Osteocyte (in vitro differentiated cells): Measurements from ENCODE around the gene MAPK8IP3. TPM values are rescaled to one million over a fixed set of nuclear protein-coding genes. Genes with fewer than 3 reads are reported as not detected.
"Not testable (repeated sequence)": the region's sequence is repeated elsewhere in the genome, so short reads cannot be mapped to it uniquely, and the experiment has no call there.

Experiments
- DNase-seq: peaks from one replicate; pipeline ENCODE4 v3.0.0; 2021; ENCODE audit warnings: mixed read lengths; ENCODE audit not compliant: unreplicated experiment; ENCODE audit errors: extremely low spot score
- H3K27ac Mint-ChIP-seq: one replicate; pipeline ENCODE4 v1.8.0; 2021; ENCODE audit warnings: mild to moderate bottlenecking, mixed read lengths; ENCODE audit not compliant: unreplicated experiment
- H3K27me3 Mint-ChIP-seq: one replicate; pipeline ENCODE4 v1.8.0; 2021; ENCODE audit warnings: mixed read lengths; ENCODE audit not compliant: unreplicated experiment
- H3K36me3 Mint-ChIP-seq: one replicate; pipeline ENCODE4 v1.8.0; 2021; ENCODE audit warnings: mixed read lengths; ENCODE audit not compliant: unreplicated experiment
- H3K4me1 Mint-ChIP-seq: one replicate; pipeline ENCODE4 v1.8.0; 2021; ENCODE audit warnings: mixed read lengths; ENCODE audit not compliant: unreplicated experiment
- H3K4me3 Mint-ChIP-seq: one replicate; pipeline ENCODE4 v1.8.0; 2021; ENCODE audit warnings: mild to moderate bottlenecking, moderate library complexity, mixed read lengths; ENCODE audit not compliant: unreplicated experiment
- H3K9me3 Mint-ChIP-seq: one replicate; pipeline ENCODE4 v1.8.0; 2021; ENCODE audit warnings: mixed read lengths; ENCODE audit not compliant: unreplicated experiment
- total RNA-seq: library from RNA; stranded (reverse); gene quantifications from 2 replicates; pipeline ENCODE4 v1.2.1, GENCODE V29; 2021
- TF ChIP-seq, protein P1 (sequence below): fragments of 200-600 bp; sonication (generic); IDR thresholded peaks from 2 replicates; pipeline ENCODE4 v1.5.0; 2021; ENCODE audit warnings: antibody characterized with exemption, mild to moderate bottlenecking, moderate library complexity

The MAPK8IP3 gene
- total RNA-seq, 1 donor from 2014 or later, result 105 TPM

DNA sequence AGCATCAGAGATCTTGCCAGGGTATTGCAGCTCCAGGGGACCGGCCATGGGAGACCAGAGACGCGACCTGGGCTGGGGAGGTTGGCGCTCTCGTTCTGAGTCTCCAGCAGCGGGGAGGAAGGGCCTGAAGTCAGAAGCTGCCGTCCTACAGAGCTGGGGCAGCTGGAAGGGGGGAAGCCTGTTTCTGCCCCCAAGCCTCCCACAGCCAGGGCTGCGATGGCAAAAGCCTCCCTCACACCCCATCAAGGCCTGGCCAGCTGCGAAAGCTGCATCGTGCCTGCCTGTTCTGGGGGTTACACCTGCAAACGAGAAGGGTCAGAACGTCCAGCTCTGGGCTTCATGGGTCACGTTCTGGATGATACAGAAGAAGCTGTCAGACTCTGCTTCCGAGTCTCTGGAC lies 26.1 kb downstream of the MAPK8IP3 start:
- TF ChIP-seq, protein P1, sequence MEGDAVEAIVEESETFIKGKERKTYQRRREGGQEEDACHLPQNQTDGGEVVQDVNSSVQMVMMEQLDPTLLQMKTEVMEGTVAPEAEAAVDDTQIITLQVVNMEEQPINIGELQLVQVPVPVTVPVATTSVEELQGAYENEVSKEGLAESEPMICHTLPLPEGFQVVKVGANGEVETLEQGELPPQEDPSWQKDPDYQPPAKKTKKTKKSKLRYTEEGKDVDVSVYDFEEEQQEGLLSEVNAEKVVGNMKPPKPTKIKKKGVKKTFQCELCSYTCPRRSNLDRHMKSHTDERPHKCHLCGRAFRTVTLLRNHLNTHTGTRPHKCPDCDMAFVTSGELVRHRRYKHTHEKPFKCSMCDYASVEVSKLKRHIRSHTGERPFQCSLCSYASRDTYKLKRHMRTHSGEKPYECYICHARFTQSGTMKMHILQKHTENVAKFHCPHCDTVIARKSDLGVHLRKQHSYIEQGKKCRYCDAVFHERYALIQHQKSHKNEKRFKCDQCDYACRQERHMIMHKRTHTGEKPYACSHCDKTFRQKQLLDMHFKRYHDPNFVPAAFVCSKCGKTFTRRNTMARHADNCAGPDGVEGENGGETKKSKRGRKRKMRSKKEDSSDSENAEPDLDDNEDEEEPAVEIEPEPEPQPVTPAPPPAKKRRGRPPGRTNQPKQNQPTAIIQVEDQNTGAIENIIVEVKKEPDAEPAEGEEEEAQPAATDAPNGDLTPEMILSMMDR, result no peak

DNA sequence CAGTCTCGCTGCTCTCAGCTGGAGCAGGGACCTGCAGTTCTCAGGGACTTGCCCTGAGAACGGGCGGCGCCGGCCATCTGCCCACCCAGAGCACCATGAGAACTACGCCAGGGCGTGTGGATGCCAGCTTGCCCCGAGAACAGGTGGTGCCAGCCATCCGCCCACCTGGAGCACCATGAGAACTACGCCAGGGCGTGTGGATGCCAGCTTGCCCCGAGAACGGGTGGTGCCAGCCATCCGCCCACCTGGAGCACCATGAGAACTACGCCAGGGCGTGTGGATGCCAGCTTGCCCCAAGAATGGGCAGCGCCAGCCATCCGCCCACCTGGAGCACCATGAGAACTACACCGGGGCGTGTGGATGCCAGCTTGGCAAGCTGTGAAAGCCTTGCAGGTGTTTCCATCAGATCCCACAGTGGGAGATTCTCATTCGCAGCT lies 26.6 kb downstream of the MAPK8IP3 start:
- not testable (repeated sequence) for H3K4me1 Mint-ChIP-seq, H3K9me3 Mint-ChIP-seq, H3K27ac Mint-ChIP-seq, H3K4me3 Mint-ChIP-seq, H3K27me3 Mint-ChIP-seq, DNase-seq
- H3K36me3 Mint-ChIP-seq, result peaks cover 17% of the 10 kb centered on the region

More for the DNA sequence above, 26.1 kb downstream of the MAPK8IP3 start:
- Mint-ChIP-seq H3K36me3 (peaks cover 18% of the 10 kb centered on the region), H3K9me3 (no peaks in the 10 kb centered on the region), H3K27me3 (no peaks in the 10 kb centered on the region), H3K4me3 (no peak overlapping the region), H3K4me1 (no peaks in the 10 kb centered on the region), H3K27ac (no peak overlapping the region)
- DNase-seq, result no peak

DNA sequence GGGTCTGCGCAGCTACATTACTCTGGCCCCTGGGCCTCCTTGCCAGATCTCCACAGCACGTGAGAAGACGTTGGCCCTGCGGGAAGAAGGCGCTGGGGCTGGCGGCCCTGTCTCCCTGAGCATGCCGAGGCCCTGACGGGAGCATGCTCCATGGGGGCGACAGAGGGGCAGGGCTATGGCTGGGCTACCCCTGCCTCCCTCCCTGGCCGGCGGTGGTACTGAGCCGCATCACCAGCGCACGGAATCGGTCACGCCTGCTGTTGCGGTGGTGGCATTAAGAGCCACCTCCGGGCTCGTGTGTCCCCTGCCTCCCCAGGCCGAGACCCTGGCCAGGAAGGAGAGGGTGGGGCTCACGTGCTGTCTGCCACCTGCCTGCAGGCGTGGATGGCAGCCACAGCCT lies 28.1 kb downstream of the MAPK8IP3 start:
- H3K27me3 Mint-ChIP-seq, result no peaks in the 10 kb centered on the region
- no peaks in the 10 kb centered on the region for H3K4me1 Mint-ChIP-seq
- H3K27ac Mint-ChIP-seq, result no peak overlapping the region
- no peak for DNase-seq
- peaks cover 12% of the 10 kb centered on the region for H3K36me3 Mint-ChIP-seq
- H3K4me3 Mint-ChIP-seq, result no peak overlapping the region
- TF ChIP-seq, protein P1, result no peak
- H3K9me3 Mint-ChIP-seq, result no peaks in the 10 kb centered on the region

DNA sequence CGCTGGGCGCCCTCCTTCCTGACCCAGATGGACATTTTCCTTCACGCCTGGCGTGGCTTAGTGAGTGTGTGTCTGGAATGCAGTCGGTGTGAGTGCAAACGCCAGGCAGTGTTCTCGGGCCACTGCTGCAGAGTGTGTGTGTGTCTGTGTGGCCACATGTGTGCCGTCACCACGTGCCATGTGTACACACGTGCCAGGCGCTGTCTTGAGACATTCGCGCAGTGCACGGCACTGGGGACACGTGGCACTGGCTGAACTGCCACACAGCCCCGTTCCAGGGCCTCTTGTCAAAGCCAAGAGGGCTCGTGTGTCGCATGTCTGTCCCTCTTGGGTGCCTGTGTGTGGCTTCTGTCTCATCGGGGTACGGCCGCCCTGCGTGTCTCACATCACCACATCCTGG lies 28.8 kb downstream of the MAPK8IP3 start:
- Mint-ChIP-seq H3K9me3 (no peaks in the 10 kb centered on the region), H3K27ac (no peak overlapping the region), H3K4me3 (no peak overlapping the region), H3K4me1 (no peaks in the 10 kb centered on the region), H3K36me3 (peaks cover 12% of the 10 kb centered on the region), H3K27me3 (no peaks in the 10 kb centered on the region)
- TF ChIP-seq, protein P1, result no peak
- DNase-seq, result no peak

DNA sequence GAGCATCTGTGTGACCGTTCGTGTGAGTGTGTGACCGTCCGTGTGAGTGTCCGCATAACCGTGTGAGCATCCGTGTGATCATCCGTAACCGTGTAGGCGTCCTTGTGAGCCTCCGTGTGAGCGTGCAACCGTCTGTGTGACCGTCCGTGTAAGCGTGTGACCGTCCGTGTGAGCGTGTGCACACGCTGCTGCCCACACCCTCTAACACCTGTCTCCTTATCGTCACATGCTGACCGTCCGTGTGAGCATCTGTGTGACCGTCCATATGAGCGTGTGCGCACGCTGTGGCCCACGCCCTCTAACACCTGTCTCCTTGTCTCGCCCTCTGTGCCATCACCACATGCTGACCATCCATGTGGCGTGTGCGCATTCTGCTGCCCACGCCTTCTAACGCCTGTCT lies 34.2 kb downstream of the MAPK8IP3 start:
- H3K27ac Mint-ChIP-seq, result no peak overlapping the region
- H3K27me3 Mint-ChIP-seq, result no peaks in the 10 kb centered on the region
- TF ChIP-seq, protein P1, result no peak

More for the DNA sequence above, 34.2 kb downstream of the MAPK8IP3 start:
- peaks cover 8% of the 10 kb centered on the region for H3K4me1 Mint-ChIP-seq
- DNase-seq, result no peak
- H3K36me3 Mint-ChIP-seq, result peaks cover 4% of the 10 kb centered on the region
- H3K9me3 Mint-ChIP-seq, result no peaks in the 10 kb centered on the region
- no peak overlapping the region for H3K4me3 Mint-ChIP-seq
